WTC11 (cell line): ENCODE data around the gene NAPB. TPM values are rescaled to one million over a fixed set of nuclear protein-coding genes. Genes with fewer than 3 reads are reported as not detected.

Experiments used
- ATAC-seq: fragments of 200-7000 bp; cut with Tn5 transposase; 2 replicates; pipeline ENCODE4 v1.10.0; 2021; ENCODE audit warnings: mild to moderate bottlenecking, moderate library complexity
- CTCF ChIA-PET: fragments of 300-600 bp; sonication (Branson Sonifier 250); formaldehyde crosslinking; loops from one replicate; lab custom pipeline; 2021; ENCODE audit warnings: antibody characterized with exemption; lab: Charles Lee
- POLR2A ChIA-PET: fragments of 350-600 bp; sonication (Branson Sonifier 250); formaldehyde crosslinking; loops from one replicate; lab custom pipeline; 2021; ENCODE audit warnings: antibody characterized with exemption; lab: Charles Lee
- DNase-seq: peaks from one replicate; pipeline ENCODE4 v3.0.0; 2021; ENCODE audit warnings: low spot score
- H3K27ac Mint-ChIP-seq: 2 replicates; pipeline ENCODE4 v1.8.0; 2021; ENCODE audit warnings: mixed read lengths
- H3K27me3 Mint-ChIP-seq: 2 replicates; pipeline ENCODE4 v1.8.0; 2021; ENCODE audit warnings: low read depth, mild to moderate bottlenecking, moderate library complexity, mixed read lengths
- H3K36me3 Mint-ChIP-seq: 2 replicates; pipeline ENCODE4 v1.8.0; 2021; ENCODE audit warnings: mixed read lengths
- H3K4me1 Mint-ChIP-seq: 2 replicates; pipeline ENCODE4 v1.8.0; 2022; ENCODE audit warnings: mixed read lengths
- H3K4me3 Mint-ChIP-seq: 2 replicates; pipeline ENCODE4 v1.8.0; 2021; ENCODE audit warnings: mild to moderate bottlenecking, moderate library complexity, mixed read lengths
- H3K9me3 Mint-ChIP-seq: 2 replicates; pipeline ENCODE4 v1.8.0; 2021; ENCODE audit warnings: mixed read lengths
- ATF1 ChIP-seq: sonication (generic); formaldehyde crosslinking; IDR thresholded peaks from 2 replicates; pipeline ENCODE4 v1.8.1; 2023; ENCODE audit warnings: mild to moderate bottlenecking, moderate library complexity, missing genetic modification reagents
- FOXJ3 ChIP-seq: sonication (generic); formaldehyde crosslinking; IDR thresholded peaks from 2 replicates; pipeline ENCODE4 v1.9.0; 2021; ENCODE audit warnings: missing genetic modification reagents, mild to moderate bottlenecking, borderline replicate concordance
- FOXK1 ChIP-seq: sonication (generic); formaldehyde crosslinking; IDR thresholded peaks from 2 replicates; pipeline ENCODE4 v1.8.0; 2022; ENCODE audit warnings: mild to moderate bottlenecking, moderate library complexity, missing genetic modification reagents
- GTF2I ChIP-seq: fragments of 250-450 bp; sonication (Bioruptor Pico); conservative IDR thresholded peaks from 2 replicates; pipeline ENCODE4 v1.4.0; 2021; ENCODE audit warnings: mild to moderate bottlenecking
- MYBL2 ChIP-seq: sonication (generic); formaldehyde crosslinking; IDR thresholded peaks from 2 replicates; pipeline ENCODE4 v1.8.1; 2023; ENCODE audit warnings: mild to moderate bottlenecking, moderate library complexity, missing genetic modification reagents
- PRRX2 ChIP-seq: fragments of 250-450 bp; sonication (Bioruptor Pico); IDR thresholded peaks from 2 replicates; pipeline ENCODE4 v1.8.0; 2021; ENCODE audit warnings: mild to moderate bottlenecking
- ZBTB21 ChIP-seq: sonication (generic); formaldehyde crosslinking; IDR thresholded peaks from 2 replicates; pipeline ENCODE4 v1.8.1; 2023; ENCODE audit warnings: mild to moderate bottlenecking, missing genetic modification reagents, borderline replicate concordance
- ZNF416 ChIP-seq: fragments of 250-450 bp; sonication (Bioruptor Pico); IDR thresholded peaks from 2 replicates; pipeline ENCODE4 v1.9.0; 2021; ENCODE audit warnings: mild to moderate bottlenecking, inconsistent platforms
- ZNF423 ChIP-seq: fragments of 250-450 bp; sonication (Bioruptor Pico); IDR thresholded peaks from 2 replicates; pipeline ENCODE4 v2.1.2; 2022; ENCODE audit warnings: mild to moderate bottlenecking, moderate library complexity
- total RNA-seq: library from RNA; stranded (reverse); gene quantifications from 3 replicates; pipeline ENCODE4 v1.2.3, GENCODE V29; 2021
- TF ChIP-seq, protein P1 (sequence below): fragments of 250-450 bp; sonication (Bioruptor Pico); IDR thresholded peaks from 2 replicates; pipeline ENCODE4 v1.9.0; 2021; ENCODE audit warnings: mild to moderate bottlenecking, borderline replicate concordance
- TF ChIP-seq, protein P2 (sequence below): sonication (generic); formaldehyde crosslinking; IDR thresholded peaks from 2 replicates; pipeline ENCODE4 v1.8.0; 2023; ENCODE audit warnings: missing genetic modification reagents
- TF ChIP-seq, protein P3 (sequence below): fragments of 250-450 bp; sonication (Bioruptor Pico); IDR thresholded peaks from 2 replicates; pipeline ENCODE4 v1.9.0; 2021; ENCODE audit warnings: mild to moderate bottlenecking
- TF ChIP-seq, protein P4 (sequence below): sonication (generic); formaldehyde crosslinking; IDR thresholded peaks from 2 replicates; pipeline ENCODE4 v1.8.1; 2022; ENCODE audit warnings: low read depth, missing genetic modification reagents, borderline replicate concordance
- TF ChIP-seq, protein P5 (sequence below): sonication (generic); formaldehyde crosslinking; conservative IDR thresholded peaks from 2 replicates; pipeline ENCODE4 v1.8.1; 2023; ENCODE audit warnings: mild to moderate bottlenecking, low read depth, missing genetic modification reagents, moderate library complexity
- TF ChIP-seq, protein P6 (sequence below): sonication (generic); formaldehyde crosslinking; IDR thresholded peaks from 2 replicates; pipeline ENCODE4 v1.8.1; 2023; ENCODE audit warnings: mild to moderate bottlenecking, missing genetic modification reagents
- TF ChIP-seq, protein P7 (sequence below): sonication (generic); formaldehyde crosslinking; IDR thresholded peaks from 2 replicates; pipeline ENCODE4 v1.8.0; 2023; ENCODE audit warnings: missing genetic modification reagents, mild to moderate bottlenecking, borderline replicate concordance
- TF ChIP-seq, protein P8 (sequence below): sonication (generic); formaldehyde crosslinking; IDR thresholded peaks from 2 replicates; pipeline ENCODE4 v1.8.0; 2022; ENCODE audit warnings: mild to moderate bottlenecking, missing genetic modification reagents

The NAPB gene
- total RNA-seq, 1 experiment from 2014 or later = 12.9 TPM

DNA sequence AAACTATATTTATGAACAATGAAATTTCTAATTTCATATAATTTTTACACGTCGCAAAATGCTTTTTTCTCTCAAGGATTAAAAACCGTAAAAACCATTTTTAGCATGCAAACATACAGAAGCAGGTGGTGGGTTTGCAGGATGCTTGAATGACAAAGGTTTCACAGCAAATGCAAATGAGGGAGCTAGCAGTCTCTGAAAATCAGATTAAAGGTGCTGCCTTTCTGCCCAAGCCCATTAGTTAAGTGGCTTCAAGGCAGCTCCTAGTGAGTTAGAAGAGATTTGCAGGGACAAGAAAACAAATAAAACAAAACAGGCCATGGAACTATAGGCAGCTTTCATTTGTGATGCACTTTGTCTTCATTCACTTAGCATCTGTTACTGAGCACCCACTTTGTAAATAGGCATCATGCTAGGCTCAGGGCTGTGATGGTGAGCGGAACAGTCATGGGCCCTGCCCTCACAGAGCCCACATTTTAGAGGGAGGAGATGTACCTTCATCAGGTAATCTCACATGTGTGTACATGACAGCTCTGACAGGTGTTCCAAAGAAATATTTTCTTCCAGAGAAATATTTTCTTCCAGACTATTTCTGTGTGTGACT, 29.5 kb downstream of the NAPB start (continued):
- TF ChIP-seq, protein P1, sequence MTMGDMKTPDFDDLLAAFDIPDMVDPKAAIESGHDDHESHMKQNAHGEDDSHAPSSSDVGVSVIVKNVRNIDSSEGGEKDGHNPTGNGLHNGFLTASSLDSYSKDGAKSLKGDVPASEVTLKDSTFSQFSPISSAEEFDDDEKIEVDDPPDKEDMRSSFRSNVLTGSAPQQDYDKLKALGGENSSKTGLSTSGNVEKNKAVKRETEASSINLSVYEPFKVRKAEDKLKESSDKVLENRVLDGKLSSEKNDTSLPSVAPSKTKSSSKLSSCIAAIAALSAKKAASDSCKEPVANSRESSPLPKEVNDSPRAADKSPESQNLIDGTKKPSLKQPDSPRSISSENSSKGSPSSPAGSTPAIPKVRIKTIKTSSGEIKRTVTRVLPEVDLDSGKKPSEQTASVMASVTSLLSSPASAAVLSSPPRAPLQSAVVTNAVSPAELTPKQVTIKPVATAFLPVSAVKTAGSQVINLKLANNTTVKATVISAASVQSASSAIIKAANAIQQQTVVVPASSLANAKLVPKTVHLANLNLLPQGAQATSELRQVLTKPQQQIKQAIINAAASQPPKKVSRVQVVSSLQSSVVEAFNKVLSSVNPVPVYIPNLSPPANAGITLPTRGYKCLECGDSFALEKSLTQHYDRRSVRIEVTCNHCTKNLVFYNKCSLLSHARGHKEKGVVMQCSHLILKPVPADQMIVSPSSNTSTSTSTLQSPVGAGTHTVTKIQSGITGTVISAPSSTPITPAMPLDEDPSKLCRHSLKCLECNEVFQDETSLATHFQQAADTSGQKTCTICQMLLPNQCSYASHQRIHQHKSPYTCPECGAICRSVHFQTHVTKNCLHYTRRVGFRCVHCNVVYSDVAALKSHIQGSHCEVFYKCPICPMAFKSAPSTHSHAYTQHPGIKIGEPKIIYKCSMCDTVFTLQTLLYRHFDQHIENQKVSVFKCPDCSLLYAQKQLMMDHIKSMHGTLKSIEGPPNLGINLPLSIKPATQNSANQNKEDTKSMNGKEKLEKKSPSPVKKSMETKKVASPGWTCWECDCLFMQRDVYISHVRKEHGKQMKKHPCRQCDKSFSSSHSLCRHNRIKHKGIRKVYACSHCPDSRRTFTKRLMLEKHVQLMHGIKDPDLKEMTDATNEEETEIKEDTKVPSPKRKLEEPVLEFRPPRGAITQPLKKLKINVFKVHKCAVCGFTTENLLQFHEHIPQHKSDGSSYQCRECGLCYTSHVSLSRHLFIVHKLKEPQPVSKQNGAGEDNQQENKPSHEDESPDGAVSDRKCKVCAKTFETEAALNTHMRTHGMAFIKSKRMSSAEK (CRISPR knock-in tag) = no peak
- TF ChIP-seq, protein P2, sequence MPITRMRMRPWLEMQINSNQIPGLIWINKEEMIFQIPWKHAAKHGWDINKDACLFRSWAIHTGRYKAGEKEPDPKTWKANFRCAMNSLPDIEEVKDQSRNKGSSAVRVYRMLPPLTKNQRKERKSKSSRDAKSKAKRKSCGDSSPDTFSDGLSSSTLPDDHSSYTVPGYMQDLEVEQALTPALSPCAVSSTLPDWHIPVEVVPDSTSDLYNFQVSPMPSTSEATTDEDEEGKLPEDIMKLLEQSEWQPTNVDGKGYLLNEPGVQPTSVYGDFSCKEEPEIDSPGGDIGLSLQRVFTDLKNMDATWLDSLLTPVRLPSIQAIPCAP (CRISPR knock-in tag) = no peak
- TF ChIP-seq, protein P3, sequence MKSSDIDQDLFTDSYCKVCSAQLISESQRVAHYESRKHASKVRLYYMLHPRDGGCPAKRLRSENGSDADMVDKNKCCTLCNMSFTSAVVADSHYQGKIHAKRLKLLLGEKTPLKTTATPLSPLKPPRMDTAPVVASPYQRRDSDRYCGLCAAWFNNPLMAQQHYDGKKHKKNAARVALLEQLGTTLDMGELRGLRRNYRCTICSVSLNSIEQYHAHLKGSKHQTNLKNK (CRISPR knock-in tag) = no peak
- TF ChIP-seq GTF2I (CRISPR knock-in tag) (no peak), ZBTB21 (no peak), FOXJ3 (CRISPR knock-in tag) (no peak), MYBL2 (CRISPR knock-in tag) (no peak)
- TF ChIP-seq, protein P4, sequence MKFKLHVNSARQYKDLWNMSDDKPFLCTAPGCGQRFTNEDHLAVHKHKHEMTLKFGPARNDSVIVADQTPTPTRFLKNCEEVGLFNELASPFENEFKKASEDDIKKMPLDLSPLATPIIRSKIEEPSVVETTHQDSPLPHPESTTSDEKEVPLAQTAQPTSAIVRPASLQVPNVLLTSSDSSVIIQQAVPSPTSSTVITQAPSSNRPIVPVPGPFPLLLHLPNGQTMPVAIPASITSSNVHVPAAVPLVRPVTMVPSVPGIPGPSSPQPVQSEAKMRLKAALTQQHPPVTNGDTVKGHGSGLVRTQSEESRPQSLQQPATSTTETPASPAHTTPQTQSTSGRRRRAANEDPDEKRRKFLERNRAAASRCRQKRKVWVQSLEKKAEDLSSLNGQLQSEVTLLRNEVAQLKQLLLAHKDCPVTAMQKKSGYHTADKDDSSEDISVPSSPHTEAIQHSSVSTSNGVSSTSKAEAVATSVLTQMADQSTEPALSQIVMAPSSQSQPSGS (CRISPR knock-in tag) = no peak
- TF ChIP-seq, protein P5, sequence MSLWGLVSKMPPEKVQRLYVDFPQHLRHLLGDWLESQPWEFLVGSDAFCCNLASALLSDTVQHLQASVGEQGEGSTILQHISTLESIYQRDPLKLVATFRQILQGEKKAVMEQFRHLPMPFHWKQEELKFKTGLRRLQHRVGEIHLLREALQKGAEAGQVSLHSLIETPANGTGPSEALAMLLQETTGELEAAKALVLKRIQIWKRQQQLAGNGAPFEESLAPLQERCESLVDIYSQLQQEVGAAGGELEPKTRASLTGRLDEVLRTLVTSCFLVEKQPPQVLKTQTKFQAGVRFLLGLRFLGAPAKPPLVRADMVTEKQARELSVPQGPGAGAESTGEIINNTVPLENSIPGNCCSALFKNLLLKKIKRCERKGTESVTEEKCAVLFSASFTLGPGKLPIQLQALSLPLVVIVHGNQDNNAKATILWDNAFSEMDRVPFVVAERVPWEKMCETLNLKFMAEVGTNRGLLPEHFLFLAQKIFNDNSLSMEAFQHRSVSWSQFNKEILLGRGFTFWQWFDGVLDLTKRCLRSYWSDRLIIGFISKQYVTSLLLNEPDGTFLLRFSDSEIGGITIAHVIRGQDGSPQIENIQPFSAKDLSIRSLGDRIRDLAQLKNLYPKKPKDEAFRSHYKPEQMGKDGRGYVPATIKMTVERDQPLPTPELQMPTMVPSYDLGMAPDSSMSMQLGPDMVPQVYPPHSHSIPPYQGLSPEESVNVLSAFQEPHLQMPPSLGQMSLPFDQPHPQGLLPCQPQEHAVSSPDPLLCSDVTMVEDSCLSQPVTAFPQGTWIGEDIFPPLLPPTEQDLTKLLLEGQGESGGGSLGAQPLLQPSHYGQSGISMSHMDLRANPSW = no peak

DNA sequence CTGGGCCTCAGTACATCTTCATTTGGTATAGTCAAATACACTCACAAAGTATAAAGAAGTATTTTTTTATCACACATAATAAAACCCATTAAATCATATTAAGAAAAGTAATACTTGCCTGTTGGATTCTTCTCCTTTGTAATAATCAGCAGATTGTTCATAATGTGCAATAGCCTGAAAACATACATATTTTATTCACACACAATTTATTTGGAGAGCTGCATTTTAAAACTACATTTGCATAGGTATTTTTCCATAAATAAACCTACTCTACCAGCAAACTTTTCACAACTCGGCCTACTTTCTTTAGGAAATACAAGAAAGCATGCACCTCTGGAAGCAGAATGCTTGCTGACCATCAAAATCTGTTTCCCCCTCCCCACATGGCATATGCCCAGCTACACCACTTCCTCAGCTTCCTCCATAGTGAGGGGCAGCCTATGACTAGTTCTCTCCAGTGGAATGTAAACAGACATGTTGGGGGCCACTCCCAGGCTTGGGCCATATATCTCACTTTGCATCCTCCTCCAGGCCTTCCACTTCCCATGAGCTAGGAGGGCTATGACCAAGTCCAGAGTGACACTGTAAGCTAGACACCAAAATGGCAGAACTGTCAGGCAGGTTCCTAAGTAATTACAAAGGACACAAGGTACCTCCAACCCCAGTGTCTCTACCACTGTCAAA, 31.1 kb downstream of the NAPB start:
- no peak for DNase-seq
- Mint-ChIP-seq H3K36me3 (peaks cover 69% of the 10 kb centered on the region), H3K4me1 (peaks cover 53% of the 10 kb centered on the region), H3K27ac (peak overlapping the region; percentile 78), H3K4me3 (no peak overlapping the region; the same call in 1 of the 2 replicates), H3K9me3 (no peaks in the 10 kb centered on the region; the same call in 1 of the 2 replicates), H3K27me3 (no peaks in the 10 kb centered on the region)
- ATAC-seq = no peak
- ChIA-PET POLR2A (no interaction called here), CTCF (interaction anchor here (1.0 kb wide), 1 partner anchor 32 kb away, joined by 3 read pairs; the partner anchor contains the start of gene NAPB)
- no peak for TF ChIP-seq ATF1
- TF ChIP-seq ZNF423 (CRISPR knock-in tag) = no peak
- TF ChIP-seq, protein P6, sequence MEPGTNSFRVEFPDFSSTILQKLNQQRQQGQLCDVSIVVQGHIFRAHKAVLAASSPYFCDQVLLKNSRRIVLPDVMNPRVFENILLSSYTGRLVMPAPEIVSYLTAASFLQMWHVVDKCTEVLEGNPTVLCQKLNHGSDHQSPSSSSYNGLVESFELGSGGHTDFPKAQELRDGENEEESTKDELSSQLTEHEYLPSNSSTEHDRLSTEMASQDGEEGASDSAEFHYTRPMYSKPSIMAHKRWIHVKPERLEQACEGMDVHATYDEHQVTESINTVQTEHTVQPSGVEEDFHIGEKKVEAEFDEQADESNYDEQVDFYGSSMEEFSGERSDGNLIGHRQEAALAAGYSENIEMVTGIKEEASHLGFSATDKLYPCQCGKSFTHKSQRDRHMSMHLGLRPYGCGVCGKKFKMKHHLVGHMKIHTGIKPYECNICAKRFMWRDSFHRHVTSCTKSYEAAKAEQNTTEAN (CRISPR knock-in tag) = no peak
- TF ChIP-seq ZNF416 (CRISPR knock-in tag) = no peak
- TF ChIP-seq FOXK1 = no peak
- TF ChIP-seq, protein P7, sequence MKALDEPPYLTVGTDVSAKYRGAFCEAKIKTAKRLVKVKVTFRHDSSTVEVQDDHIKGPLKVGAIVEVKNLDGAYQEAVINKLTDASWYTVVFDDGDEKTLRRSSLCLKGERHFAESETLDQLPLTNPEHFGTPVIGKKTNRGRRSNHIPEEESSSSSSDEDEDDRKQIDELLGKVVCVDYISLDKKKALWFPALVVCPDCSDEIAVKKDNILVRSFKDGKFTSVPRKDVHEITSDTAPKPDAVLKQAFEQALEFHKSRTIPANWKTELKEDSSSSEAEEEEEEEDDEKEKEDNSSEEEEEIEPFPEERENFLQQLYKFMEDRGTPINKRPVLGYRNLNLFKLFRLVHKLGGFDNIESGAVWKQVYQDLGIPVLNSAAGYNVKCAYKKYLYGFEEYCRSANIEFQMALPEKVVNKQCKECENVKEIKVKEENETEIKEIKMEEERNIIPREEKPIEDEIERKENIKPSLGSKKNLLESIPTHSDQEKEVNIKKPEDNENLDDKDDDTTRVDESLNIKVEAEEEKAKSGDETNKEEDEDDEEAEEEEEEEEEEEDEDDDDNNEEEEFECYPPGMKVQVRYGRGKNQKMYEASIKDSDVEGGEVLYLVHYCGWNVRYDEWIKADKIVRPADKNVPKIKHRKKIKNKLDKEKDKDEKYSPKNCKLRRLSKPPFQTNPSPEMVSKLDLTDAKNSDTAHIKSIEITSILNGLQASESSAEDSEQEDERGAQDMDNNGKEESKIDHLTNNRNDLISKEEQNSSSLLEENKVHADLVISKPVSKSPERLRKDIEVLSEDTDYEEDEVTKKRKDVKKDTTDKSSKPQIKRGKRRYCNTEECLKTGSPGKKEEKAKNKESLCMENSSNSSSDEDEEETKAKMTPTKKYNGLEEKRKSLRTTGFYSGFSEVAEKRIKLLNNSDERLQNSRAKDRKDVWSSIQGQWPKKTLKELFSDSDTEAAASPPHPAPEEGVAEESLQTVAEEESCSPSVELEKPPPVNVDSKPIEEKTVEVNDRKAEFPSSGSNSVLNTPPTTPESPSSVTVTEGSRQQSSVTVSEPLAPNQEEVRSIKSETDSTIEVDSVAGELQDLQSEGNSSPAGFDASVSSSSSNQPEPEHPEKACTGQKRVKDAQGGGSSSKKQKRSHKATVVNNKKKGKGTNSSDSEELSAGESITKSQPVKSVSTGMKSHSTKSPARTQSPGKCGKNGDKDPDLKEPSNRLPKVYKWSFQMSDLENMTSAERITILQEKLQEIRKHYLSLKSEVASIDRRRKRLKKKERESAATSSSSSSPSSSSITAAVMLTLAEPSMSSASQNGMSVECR (CRISPR knock-in tag) = no peak
- no peak for TF ChIP-seq PRRX2 (CRISPR knock-in tag)
- TF ChIP-seq, protein P8, sequence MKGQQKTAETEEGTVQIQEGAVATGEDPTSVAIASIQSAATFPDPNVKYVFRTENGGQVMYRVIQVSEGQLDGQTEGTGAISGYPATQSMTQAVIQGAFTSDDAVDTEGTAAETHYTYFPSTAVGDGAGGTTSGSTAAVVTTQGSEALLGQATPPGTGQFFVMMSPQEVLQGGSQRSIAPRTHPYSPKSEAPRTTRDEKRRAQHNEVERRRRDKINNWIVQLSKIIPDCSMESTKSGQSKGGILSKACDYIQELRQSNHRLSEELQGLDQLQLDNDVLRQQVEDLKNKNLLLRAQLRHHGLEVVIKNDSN (CRISPR knock-in tag) = no peak
